Ishikawa (cell line): Measurements from ENCODE around the gene HPS5.

Experiments
- CEBPB ChIP-seq: IDR thresholded peaks from 2 replicates; pipeline ENCODE4 v1.6.1; 2012
- CREB1 ChIP-seq: IDR thresholded peaks from 2 replicates; pipeline ENCODE4 v1.6.1; 2012; ENCODE audit warnings: low read depth
- EGR1 ChIP-seq: IDR thresholded peaks from 2 replicates; pipeline ENCODE4 v1.6.1; 2012
- EP300 ChIP-seq: IDR thresholded peaks from 2 replicates; pipeline ENCODE4 v1.6.1; 2012; ENCODE audit warnings: borderline replicate concordance
- FOXM1 ChIP-seq: IDR thresholded peaks from 2 replicates; pipeline ENCODE4 v1.6.1; 2012; ENCODE audit warnings: low read depth, borderline replicate concordance
- MAX ChIP-seq: IDR thresholded peaks from 2 replicates; pipeline ENCODE4 v1.6.1; 2012
- NFIC ChIP-seq: IDR thresholded peaks from 2 replicates; pipeline ENCODE4 v1.6.1; 2012
- RAD21 ChIP-seq: IDR thresholded peaks from 2 replicates; pipeline ENCODE4 v1.6.1; 2012; ENCODE audit warnings: low read depth
- REST ChIP-seq: IDR thresholded peaks from 2 replicates; pipeline ENCODE4 v1.6.1; 2012; ENCODE audit warnings: low read depth, mild to moderate bottlenecking
- TAF1 ChIP-seq: IDR thresholded peaks from 2 replicates; pipeline ENCODE4 v1.6.1; 2012; ENCODE audit warnings: low read depth, mild to moderate bottlenecking
- TCF12 ChIP-seq: IDR thresholded peaks from 2 replicates; pipeline ENCODE4 v1.6.1; 2012; ENCODE audit warnings: low read depth
- TEAD4 ChIP-seq: IDR thresholded peaks from 2 replicates; pipeline ENCODE4 v1.6.1; 2012
- USF1 ChIP-seq: IDR thresholded peaks from 2 replicates; pipeline ENCODE4 v1.6.1; 2012
- YY1 ChIP-seq: IDR thresholded peaks from 2 replicates; pipeline ENCODE4 v1.6.1; 2012; ENCODE audit warnings: low read depth
- ZBTB7A ChIP-seq: IDR thresholded peaks from 2 replicates; pipeline ENCODE4 v1.6.1; 2012; ENCODE audit warnings: low read depth

HPS5 gene

GRCh38 chr11:18330921-18331320 lies 9.0 kb upstream of the HPS5 start:
- TF ChIP-seq TAF1 (no peak), MAX (no peak), USF1 (no peak), EP300 (no peak), TCF12 (no peak), CEBPB (no peak), FOXM1 (no peak), EGR1 (no peak), NFIC (no peak), TEAD4 (no peak), ZBTB7A (no peak), YY1 (no peak), CREB1 (no peak), RAD21 (no peak), REST (no peak)

- TF ChIP-seq NFIC = no peak
- no peak for TF ChIP-seq REST
- TF ChIP-seq EP300 = no peak
- no peak for TF ChIP-seq CEBPB
- TF ChIP-seq TEAD4 = no peak
- TF ChIP-seq FOXM1 = no peak
- no peak for TF ChIP-seq YY1
- TF ChIP-seq MAX = no peak
- TF ChIP-seq EGR1 = no peak
- TF ChIP-seq USF1 = no peak
- TF ChIP-seq TAF1 = no peak
- no peak for TF ChIP-seq TCF12
- no peak for TF ChIP-seq CREB1
- no peak for TF ChIP-seq ZBTB7A
Measured at GRCh38 chr11:18329196-18329870, 7.4 kb upstream of the HPS5 start.

GRCh38 chr11:18324381-18324780 lies 2.4 kb upstream of the HPS5 start:
- TF ChIP-seq TCF12 (no peak), REST (no peak), EGR1 (no peak), NFIC (no peak), TAF1 (no peak)

- TF ChIP-seq TAF1 (no peak), CREB1 (no peak), MAX (no peak), TCF12 (no peak), TEAD4 (no peak), RAD21 (no peak), EGR1 (no peak), NFIC (no peak)
Measured at GRCh38 chr11:18322818-18323570, 1.1 kb upstream of the HPS5 start.
